AG04450 (cell line): ENCODE data around the gene SDK1. TPM values are rescaled to one million over a fixed set of nuclear protein-coding genes. Genes with fewer than 3 reads are reported as not detected.

Source experiments
- CTCF ChIA-PET: fragments of 300-600, 350-600 bp; formaldehyde crosslinking; extraction: SDS; loops from one replicate; lab custom pipeline; 2022; ENCODE audit warnings: antibody characterized with exemption, inconsistent platforms; lab: Charles Lee
- POLR2A ChIA-PET: fragments of 350-600 bp; formaldehyde crosslinking; extraction: SDS; loops from one replicate; lab custom pipeline; 2021; ENCODE audit warnings: antibody characterized with exemption, inconsistent platforms; lab: Yijun Ruan, JAX
- DNase-seq: peaks from one replicate; pipeline ENCODE4 v3.0.0-alpha.2; 2011; ENCODE audit warnings: low read depth, low spot score
- H3K27ac ChIP-seq: one replicate; pipeline ENCODE4 v1.5.1; 2012; ENCODE audit warnings: low read depth, low read length, control low read depth
- H3K27me3 ChIP-seq: one replicate; pipeline ENCODE4 v1.6.0; 2012; ENCODE audit warnings: low read length; ENCODE audit not compliant: control insufficient read depth, insufficient read depth
- H3K4me3 ChIP-seq: 2 replicates; pipeline ENCODE4 v1.5.1; 2011; ENCODE audit warnings: mild to moderate bottlenecking, low read depth, low read length, control low read depth
- H3K9me3 ChIP-seq: 2 replicates; pipeline ENCODE4 v1.5.1; 2012; ENCODE audit warnings: low read length; ENCODE audit not compliant: control insufficient read depth, insufficient read depth
- polyA plus RNA-seq: library from polyadenylated mRNA; depleted of rRNA; stranded (reverse); fragments of >200 nt; gene quantifications from 2 replicates; pipeline ENCODE4 v1.2.3, GENCODE V29; 2011
- TF ChIP-seq, protein P1 (sequence below): IDR thresholded peaks from 2 replicates; pipeline ENCODE4 v1.5.1; 2011; ENCODE audit warnings: low read depth, low read length, control low read depth, inconsistent platforms

The SDK1 gene
- polyA plus RNA-seq, 1 experiment: 2.2 TPM

DNA sequence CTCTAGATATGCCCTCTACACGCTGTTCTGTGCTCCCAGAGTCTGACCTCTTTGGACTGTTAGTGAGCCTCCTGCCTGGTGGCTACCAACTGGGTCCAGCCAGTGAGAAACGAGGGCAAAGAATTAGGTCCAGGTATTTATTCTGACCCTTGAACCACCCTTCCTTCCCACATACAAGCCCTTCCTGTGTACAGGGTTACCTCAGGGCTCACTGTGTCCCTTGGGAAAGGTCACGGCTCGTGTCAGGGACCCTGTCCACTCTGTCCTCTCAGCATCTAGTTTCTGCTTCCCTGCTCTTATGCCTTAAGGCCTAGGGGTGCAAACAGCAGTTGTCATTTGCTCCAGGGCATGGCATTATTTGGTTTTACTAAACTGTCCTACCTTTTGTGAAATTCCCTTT is 180.4 kb downstream of the SDK1 start:
- Histone ChIP-seq H3K27ac (no peak overlapping the region), H3K9me3 (no peaks in the 10 kb centered on the region), H3K27me3 (no peaks in the 10 kb centered on the region), H3K4me3 (no peak overlapping the region)
- TF ChIP-seq, protein P1, sequence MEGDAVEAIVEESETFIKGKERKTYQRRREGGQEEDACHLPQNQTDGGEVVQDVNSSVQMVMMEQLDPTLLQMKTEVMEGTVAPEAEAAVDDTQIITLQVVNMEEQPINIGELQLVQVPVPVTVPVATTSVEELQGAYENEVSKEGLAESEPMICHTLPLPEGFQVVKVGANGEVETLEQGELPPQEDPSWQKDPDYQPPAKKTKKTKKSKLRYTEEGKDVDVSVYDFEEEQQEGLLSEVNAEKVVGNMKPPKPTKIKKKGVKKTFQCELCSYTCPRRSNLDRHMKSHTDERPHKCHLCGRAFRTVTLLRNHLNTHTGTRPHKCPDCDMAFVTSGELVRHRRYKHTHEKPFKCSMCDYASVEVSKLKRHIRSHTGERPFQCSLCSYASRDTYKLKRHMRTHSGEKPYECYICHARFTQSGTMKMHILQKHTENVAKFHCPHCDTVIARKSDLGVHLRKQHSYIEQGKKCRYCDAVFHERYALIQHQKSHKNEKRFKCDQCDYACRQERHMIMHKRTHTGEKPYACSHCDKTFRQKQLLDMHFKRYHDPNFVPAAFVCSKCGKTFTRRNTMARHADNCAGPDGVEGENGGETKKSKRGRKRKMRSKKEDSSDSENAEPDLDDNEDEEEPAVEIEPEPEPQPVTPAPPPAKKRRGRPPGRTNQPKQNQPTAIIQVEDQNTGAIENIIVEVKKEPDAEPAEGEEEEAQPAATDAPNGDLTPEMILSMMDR: no peak
- ChIA-PET POLR2A (no interaction called here), CTCF (interaction anchor here (0.6 to 1.8 kb wide), 4 partner anchors 12 to 1150 kb away, joined by 3 to 13 read pairs (median 4); no protein-coding TSS in a partner anchor)
- no peak for DNase-seq

DNA sequence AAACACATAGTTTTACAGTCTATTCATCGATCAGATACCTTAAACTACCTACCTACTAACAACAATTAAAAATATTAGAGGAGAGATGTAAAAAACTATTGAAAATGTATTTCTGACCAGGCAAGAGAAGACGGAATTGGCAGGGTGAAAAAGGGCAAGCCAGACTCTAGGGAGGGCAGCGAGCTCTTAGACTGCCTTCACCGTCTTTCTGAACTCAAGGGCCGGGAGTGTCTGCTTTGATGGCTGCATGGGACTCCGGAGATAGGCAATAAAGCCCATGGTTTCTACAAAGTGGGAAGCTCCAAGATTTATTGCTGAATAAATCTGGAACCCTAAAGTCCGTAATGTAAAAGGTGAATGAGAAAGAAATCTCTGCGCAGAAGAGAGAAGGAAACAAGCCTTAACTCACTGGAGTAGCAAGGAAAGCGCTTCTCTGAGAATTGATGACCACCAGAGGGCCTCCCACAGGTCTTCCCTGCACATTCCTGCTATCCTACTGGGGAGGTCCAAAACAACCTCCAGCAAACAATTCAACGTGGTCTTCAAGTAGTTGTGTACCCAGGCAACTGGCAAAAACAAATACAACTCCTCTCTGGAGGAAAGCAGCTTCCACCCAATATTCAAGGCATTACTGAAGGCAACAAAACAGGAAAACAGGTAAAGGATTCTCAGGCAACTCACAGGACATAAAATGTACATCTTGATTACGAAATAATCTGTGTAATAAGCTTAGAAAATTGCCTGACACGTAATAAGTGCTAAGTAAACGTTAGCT is 181.3 kb downstream of the SDK1 start:
- CTCF ChIA-PET: interaction anchor here (0.7 to 1.8 kb wide), 11 partner anchors 10 to 1149 kb away, joined by 3 to 13 read pairs (median 4); no protein-coding TSS in a partner anchor
- Histone ChIP-seq H3K9me3 (no peaks in the 10 kb centered on the region), H3K4me3 (no peak overlapping the region), H3K27me3 (no peaks in the 10 kb centered on the region), H3K27ac (no peak overlapping the region)
- peak; percentile 3 for DNase-seq
- POLR2A ChIA-PET: no interaction called here
- TF ChIP-seq, protein P1: peak; percentile 68

DNA sequence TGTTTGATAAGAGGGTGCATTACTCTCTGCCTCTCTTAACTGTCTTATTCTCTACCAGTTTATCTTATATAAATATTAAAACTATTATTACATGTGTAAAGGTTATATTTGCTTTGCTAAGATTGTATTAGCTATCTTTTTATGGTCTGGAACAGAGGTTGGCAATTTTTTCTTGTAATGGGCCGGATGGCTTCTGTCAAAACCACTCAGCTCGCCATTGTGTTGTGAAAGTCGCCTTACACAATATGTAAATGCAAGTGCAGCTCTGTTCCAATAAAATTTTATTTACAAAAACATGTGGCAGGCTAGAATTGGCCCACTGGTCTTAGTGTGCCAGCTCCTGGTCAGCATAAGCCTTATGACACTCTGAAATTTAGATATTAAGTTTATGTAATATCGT is 185.8 kb downstream of the SDK1 start:
- Histone ChIP-seq H3K9me3 (no peaks in the 10 kb centered on the region), H3K4me3 (no peak overlapping the region), H3K27ac (no peak overlapping the region), H3K27me3 (no peaks in the 10 kb centered on the region)
- POLR2A ChIA-PET: no interaction called here
- TF ChIP-seq, protein P1: no peak
- CTCF ChIA-PET: no interaction called here
- no peak for DNase-seq

DNA sequence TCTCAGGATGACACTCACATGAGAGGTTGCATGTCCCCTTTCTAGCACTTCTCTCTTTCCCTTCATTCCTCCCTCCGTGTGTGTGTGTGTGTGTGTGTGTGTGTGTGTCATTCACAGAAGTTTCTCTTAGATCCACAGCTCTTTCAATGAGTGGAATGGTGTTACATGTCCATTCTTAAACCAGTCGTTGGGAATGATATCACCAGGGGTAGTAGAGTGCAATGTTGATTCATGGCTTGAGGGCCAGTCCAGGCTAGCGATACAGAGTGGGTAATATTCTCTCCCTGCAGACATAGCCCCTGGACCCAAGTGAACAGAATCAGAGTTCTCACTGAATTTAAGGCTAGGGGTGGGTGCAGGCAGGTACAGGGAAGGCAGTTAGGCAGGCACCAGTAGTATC is 187.8 kb downstream of the SDK1 start:
- Histone ChIP-seq H3K4me3 (no peak overlapping the region), H3K27me3 (no peaks in the 10 kb centered on the region), H3K27ac (no peak overlapping the region), H3K9me3 (no peaks in the 10 kb centered on the region)
- no peak for DNase-seq
- TF ChIP-seq, protein P1: no peak
- CTCF ChIA-PET: no interaction called here
- POLR2A ChIA-PET: no interaction called here

DNA sequence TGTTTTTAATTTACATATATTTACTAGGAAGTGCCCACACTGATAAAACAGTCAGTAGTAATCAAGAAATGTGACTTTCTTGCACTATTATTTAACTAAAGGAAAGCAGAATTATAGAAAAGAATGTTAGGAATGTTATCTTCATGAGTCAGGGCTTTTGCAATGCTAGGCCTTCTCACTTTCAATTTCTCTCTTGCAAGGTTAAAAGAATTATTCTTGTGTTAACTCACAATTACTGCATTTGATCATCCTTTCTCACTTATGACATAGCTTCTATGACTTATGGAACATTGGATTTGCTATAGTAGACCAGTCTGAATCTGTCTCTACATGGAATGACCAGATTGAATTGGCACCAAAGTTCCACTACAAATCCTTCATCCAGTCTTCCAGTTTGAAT is 192.4 kb downstream of the SDK1 start:
- ChIA-PET POLR2A (no interaction called here), CTCF (interaction anchor here (2.9 kb wide), 1 partner anchor 11 kb away, joined by 13 read pairs; no protein-coding TSS in a partner anchor)
- peak; percentile 3 for DNase-seq
- no peak overlapping the region for H3K4me3 ChIP-seq
- H3K27me3 ChIP-seq: no peaks in the 10 kb centered on the region
- H3K27ac ChIP-seq: no peak overlapping the region
- TF ChIP-seq, protein P1: no peak
- H3K9me3 ChIP-seq: no peaks in the 10 kb centered on the region
